ENCODE data around the gene RAB32.

Gene RAB32

GRCh38 chr6:146595972-146596731 lies 52.5 kb downstream of the RAB32 start:
- DNase-seq (ENCODE audit: low spot score), result no peak
- no peaks in the 10 kb centered on the region for H3K36me3 Mint-ChIP-seq (ENCODE audit: low read depth)
- H3K27ac Mint-ChIP-seq, result no peak overlapping the region
- peaks cover 13% of the 10 kb centered on the region for H3K27me3 Mint-ChIP-seq (ENCODE audit: low read depth)
- H3K4me1 Mint-ChIP-seq (ENCODE audit: low read depth), result peaks cover 3% of the 10 kb centered on the region
- no peak overlapping the region for H3K4me3 Mint-ChIP-seq
- no peaks in the 10 kb centered on the region for H3K9me3 Mint-ChIP-seq

DNA sequence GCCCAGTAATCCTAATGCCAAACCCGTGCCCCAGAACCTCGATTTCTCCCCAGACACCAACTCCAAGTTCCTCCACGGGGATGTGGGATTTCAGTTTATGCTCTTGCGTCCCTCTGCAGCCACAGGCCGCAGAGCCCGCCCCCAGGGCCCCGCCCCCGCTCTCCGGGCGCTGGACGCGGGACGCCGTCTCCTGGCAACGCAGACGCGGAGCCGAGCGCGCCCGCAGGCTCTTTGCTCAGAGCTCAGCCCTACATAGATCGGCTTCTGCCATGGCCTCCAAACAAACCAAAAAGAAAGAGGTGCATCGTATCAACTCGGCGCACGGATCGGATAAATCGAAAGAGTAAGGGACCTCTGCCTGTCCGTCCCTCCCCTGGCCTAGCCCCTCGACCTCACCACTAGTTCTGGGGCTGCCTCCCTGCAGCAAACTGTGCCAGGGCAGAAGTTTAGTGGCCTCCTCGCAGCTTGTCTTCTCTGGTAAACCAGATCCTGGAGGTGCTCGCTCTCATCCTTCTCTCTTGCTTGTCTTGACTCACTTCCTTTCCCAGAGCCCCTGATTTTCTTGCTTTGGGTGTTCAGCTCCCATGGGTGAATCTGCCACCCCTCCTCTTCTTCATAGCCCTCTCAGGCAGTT lies 55.3 kb downstream of the RAB32 start, which contains the start of gene ADGB:
ADGB (plus strand) TSS at position 201 of the 634 bp plus-strand sequence; CDS start at position 270, 69 bp downstream.
- H3K27ac Mint-ChIP-seq, result no peak within 1 kb of the TSS
- peak within 1 kb of the TSS; percentile 61 for H3K4me3 Mint-ChIP-seq
- DNase-seq (ENCODE audit: low spot score), result peak; percentile 4

GRCh38 chr6:146601352-146601751 lies 57.7 kb downstream of the RAB32 start:
- Mint-ChIP-seq H3K9me3 (no peaks in the 10 kb centered on the region), H3K4me3 (no peak overlapping the region), H3K36me3 (ENCODE audit: low read depth) (no peaks in the 10 kb centered on the region), H3K27ac (no peak overlapping the region), H3K4me1 (ENCODE audit: low read depth) (peaks cover 3% of the 10 kb centered on the region), H3K27me3 (ENCODE audit: low read depth) (peaks cover 9% of the 10 kb centered on the region)
- no peak for DNase-seq (ENCODE audit: low spot score)

More for the DNA sequence above, 55.3 kb downstream of the RAB32 start, which contains the start of gene ADGB:
- no peaks in the 10 kb centered on the region for H3K36me3 Mint-ChIP-seq (ENCODE audit: low read depth)
- no peaks in the 10 kb centered on the region for H3K9me3 Mint-ChIP-seq
- H3K27me3 Mint-ChIP-seq (ENCODE audit: low read depth), result peaks cover 9% of the 10 kb centered on the region
- H3K4me1 Mint-ChIP-seq (ENCODE audit: low read depth), result peaks cover 3% of the 10 kb centered on the region

GRCh38 chr6:146602526-146602925 lies 58.9 kb downstream of the RAB32 start:
- Mint-ChIP-seq H3K4me3 (no peak overlapping the region), H3K36me3 (ENCODE audit: low read depth) (no peaks in the 10 kb centered on the region), H3K4me1 (ENCODE audit: low read depth) (peaks cover 3% of the 10 kb centered on the region), H3K27ac (no peak overlapping the region), H3K27me3 (ENCODE audit: low read depth) (peaks cover 9% of the 10 kb centered on the region), H3K9me3 (no peaks in the 10 kb centered on the region)
- DNase-seq (ENCODE audit: low spot score), result no peak

All from T-helper 2 cell treated with Interferon-gamma antibody and Interleukin-4, amounts not matched to agents 5 μg/mL and 100 μg/mL, for 36 hours (primary cell).